Limb (tissue), 2 donors: ENCODE measurements around the gene NUTF2.
A peak's percentile ranks its signal among the peaks of the same experiment; 100 is the strongest.
"Not testable (repeated sequence)": the region's sequence is repeated elsewhere in the genome, so short reads cannot be mapped to it uniquely, and the experiment has no call there.

ENCODE experiments used
- DNase-seq, 2 donors: peaks; one replicate each; pipeline ENCODE4 v3.0.0-alpha.2; 2016; ENCODE audit errors: extremely low spot score in 2 of 2

NUTF2 gene

DNA sequence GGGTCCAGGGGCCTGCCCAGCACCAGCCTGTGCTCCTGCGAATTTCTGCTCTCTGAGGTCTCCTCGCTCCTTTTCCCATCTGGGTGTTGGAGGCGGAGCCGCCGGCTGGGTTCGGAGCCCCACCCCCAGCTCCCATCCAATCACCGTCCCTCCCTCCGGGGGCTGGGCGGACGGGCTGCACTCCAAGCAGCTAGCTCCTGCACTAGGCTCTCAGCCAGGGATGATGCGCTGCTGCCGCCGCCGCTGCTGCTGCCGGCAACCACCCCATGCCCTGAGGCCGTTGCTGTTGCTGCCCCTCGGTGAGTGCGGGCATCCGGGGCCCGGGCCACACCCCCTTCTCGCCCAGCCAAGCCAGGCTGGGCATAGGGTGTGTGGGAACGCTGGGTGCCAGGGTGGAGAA, 38.0 kb downstream of the NUTF2 start, which contains the start of gene NRN1L:
TSS of gene NRN1L (plus strand) at position 202 of the 400 bp plus-strand sequence. CDS start at position 221, 19 bp downstream.
- DNase-seq: peak; percentile 87 to 88

DNA sequence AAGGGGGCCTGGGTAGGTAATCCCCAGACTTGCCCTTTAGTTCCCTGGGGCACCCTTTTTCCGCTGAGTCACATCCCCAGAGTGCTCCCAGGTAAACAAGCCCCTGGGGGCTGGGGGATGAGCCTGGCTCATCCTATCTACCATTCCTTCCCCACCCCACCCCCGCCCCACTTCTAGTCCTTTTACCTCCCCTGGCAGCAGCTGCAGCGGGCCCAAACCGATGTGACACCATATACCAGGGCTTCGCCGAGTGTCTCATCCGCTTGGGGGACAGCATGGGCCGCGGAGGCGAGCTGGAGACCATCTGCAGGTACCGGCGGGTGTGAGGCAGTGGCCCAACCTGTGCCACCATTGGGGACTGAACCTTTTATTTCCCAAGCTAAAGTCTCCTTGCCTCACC, 38.8 kb downstream of the NUTF2 start:
- no peak for DNase-seq

- no peak for DNase-seq
Observed at GRCh38 chr16:67885976-67886375, 39.2 kb downstream of the NUTF2 start.

GRCh38 chr16:67886387-67886786, 39.7 kb downstream of the NUTF2 start:
- no peak for DNase-seq

DNA sequence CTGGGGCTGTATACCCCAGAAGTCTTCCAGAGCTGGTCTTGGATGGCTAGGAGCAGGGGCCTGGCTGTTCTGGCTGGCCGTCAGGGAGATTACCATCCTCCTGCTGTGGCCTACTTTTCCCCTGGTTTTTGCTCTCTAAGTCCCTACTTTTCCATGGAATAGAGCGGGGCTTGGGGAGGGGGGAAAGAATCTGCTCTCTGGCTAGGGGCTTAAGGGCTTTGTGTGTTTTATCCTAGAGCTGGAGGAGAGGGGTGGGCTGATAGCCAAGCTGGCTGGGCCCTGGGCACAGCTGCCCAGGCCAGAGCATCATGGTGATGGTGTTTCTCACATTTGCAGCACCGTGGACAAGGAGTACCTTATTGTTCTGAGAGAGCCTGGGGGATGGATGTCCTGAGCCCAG, 41.6 kb downstream of the NUTF2 start:
- no peak for DNase-seq

DNA sequence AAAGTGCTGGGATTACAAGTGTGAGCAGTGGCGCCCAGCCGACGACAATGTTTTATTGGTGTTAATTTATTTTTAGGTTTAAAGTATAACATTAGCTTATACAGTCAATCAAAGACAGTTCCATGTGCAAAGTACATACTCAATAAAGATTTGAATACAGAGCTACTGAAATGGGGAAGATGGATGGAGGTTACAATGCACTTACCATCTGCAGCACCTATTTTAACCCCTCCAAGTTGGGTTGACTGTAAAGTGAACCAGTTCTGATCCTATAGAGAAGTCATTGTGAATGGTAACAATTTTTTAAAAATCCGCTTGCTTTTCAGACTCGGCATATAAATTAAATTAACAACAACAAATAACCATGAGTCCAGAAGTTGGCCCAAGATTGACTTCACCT, 45.6 kb downstream of the NUTF2 start:
- DNase-seq: no peak

- peak; percentile 97 to 98 for DNase-seq
Observed at GRCh38 chr16:67892899-67893742, 46.4 kb downstream of the NUTF2 start, which contains the start of gene PSKH1. Gene PSKH1, plus strand, starts transcription at chr16:67893254. Its CDS starts 15,496 bp downstream, at chr16:67908750.

- DNase-seq: no peak
Observed at GRCh38 chr16:67893743-67894399, 47.1 kb downstream of the NUTF2 start.

- peak in 1 of 2 donors; percentile 49 for DNase-seq
Observed at GRCh38 chr16:67897231-67897630, 50.5 kb downstream of the NUTF2 start.

- no peak for DNase-seq
Observed at GRCh38 chr16:67901734-67902133, 55.0 kb downstream of the NUTF2 start.

DNA sequence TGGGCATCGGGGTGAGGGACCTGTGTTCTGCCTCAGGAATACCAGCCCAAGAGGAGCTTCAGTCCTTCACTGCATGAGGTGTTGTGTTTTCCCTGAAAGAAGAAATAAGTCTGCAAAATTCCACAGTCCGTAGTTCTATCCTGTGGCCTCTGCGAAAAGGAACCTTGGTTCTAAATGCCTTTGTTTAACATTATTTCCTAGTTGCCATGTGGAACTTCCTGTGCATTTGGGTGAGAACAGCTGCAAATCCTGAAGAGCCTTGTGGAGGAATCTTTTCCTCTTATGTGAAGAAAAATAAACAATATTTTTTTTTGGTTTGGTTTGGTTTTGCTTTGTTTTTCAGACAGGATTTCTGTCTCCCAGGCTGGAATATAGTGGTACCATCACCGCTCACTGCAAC, 56.1 kb downstream of the NUTF2 start:
- DNase-seq: no peak

GRCh38 chr16:67907397-67908180, 60.9 kb downstream of the NUTF2 start:
- no peak for DNase-seq

GRCh38 chr16:67909056-67909742, 62.5 kb downstream of the NUTF2 start:
- DNase-seq: no peak

- DNase-seq: no peak
Observed at GRCh38 chr16:67910158-67910557, 63.4 kb downstream of the NUTF2 start.

DNA sequence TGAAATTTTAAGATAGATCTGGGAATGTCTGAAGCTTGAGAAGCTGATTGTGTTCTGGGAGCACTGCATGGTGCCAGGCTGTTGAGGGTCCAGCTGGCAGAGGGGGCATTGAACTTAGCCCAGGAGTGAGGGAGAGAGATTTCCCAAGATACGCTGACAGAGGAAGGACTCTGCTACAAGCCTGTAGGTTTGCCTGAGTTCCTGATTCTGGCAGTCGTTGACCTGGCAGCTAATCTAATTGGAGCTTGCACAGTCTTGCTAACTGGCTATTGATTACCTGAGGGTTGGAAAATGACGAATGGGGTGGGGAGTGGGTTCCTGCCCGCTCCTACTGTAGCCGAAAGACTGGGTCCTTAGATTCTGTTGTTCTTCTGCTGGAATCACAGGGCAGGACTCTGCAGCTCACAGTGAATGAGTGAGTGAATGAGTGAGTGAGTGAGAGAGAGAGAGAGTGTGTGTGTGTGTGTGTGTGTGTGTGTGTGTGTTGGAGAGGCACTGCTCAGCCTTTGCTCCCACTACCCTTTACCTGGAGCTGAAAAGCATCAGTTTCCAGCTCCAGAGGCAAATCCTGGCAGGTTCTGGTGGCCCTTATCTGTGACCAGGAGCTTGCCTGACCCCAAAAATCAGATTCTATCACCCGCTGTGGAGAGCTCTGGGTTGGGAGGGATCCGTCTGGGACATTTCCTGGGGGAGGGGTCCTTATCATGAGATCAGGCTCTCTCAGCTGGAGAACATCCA, 68.2 kb downstream of the NUTF2 start:
- no peak for DNase-seq

GRCh38 chr16:67915496-67915769, 68.7 kb downstream of the NUTF2 start:
- not testable (repeated sequence) for DNase-seq

GRCh38 chr16:67915831-67916723, 69.3 kb downstream of the NUTF2 start:
- DNase-seq: no peak

GRCh38 chr16:67917140-67917851, 70.6 kb downstream of the NUTF2 start:
- DNase-seq: no peak

GRCh38 chr16:67917852-67918236, 71.1 kb downstream of the NUTF2 start:
- DNase-seq: no peak
